Activated effector memory CD4-positive, alpha-beta T cell treated with anti-CD3 and anti-CD28 coated beads, Interleukin-2, amount 50 U/mL, for 16 hours (primary cell): ENCODE results near the gene TRAPPC4.
"Not testable (repeated sequence)": the region's sequence is repeated elsewhere in the genome, so short reads cannot be mapped to it uniquely, and the experiment has no call there.

Experiments used
- DNase-seq: peaks from one replicate; pipeline ENCODE4 v3.0.0-alpha.2; 2020

TRAPPC4 gene

DNA sequence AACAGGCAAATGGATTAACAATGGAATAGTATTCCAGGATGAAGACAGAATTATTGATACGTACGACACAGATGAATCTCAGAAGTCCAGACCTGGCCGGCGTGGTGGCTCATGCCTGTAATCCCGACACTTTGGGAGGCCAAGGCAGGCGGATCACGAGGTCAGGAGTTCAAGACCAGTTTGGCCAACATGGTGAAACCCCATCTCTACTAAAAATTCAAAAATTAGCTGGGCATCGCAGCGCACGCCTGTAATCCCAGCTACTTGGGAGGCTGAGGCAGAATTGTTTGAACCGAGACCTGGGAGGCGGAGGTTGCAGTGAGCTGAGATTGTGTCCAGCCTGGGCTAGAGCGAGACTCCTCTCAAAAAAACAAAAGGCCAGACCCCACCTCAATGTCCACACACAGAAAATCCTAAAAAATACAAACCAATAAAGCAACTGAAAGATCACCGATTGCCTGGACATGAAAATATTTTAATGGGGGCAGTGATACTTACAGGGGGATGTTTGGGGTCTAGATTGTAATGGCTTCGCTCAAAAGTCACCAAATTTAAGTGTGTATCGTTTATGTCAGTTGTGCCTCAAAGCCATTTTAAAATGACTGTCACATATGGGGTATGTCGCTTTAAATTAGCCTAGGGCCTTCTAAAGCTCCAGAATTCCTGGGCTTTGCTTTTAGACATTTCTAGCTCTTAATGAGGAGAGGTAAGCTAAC, 4.2 kb upstream of the TRAPPC4 start:
- DNase-seq: no peak

DNA sequence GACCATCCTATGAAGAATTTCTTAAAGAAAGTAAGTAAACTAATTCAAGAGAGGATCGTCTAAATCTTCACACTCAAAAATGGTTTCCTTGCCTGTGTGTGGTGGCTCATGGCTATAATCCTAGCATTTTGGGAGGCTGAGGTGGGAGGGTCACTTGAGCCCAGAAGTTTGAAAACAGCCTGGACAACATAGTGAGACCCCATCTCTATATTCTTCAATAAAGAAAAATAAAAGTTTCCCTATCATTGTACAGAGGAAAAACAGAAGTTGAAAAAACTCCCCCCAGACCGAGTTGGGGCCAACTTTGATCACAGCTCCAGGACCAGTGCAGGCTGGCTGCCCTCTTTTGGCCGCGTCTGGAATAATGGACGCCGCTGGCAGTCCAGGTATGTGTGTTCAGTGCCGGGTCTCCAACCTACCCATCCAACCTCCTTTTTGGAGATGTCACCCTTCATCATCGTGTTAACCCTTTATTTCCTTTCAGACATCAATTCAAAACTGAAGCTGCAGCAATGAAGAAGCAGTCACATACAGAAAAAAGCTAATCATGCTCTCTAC, 3.4 kb upstream of the TRAPPC4 start:
- DNase-seq: no peak

DNA sequence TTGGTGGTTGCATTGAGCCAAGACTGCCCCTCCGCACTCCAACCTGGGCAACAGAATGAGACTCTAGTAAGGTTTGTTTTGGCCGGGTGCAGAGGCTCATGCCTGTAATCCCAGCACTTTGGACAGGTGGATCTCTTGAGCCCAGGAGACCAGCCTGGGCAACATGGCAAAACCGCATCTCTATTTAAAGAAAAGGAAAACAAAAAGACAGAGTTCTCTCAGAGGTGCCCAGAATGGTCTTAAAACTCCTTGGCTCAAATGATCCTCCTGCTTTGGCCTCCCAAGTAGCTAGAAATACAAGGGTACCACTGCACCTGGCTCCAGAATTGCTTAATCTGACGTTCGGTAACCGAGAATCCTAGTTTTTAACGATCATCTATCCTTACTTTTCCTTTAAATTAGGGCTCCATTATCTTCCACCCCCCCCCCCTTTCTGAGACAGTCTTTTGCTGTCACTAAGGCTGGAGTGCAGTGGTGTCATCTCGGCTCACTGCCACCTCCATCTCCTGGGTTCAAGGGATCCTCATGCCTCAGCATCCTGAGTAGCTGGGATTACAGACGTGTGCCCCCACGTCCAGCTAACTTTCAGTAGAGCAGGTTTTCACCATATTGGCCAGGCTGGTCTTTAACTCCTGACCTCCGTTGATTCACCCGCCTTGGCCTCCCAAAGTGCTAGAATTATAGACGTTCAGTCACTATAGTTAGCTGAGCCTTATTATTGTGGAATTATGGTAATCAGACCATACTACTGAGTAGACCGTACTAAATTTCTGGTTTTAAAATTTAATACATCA, 2.2 kb upstream of the TRAPPC4 start:
- no peak for DNase-seq

DNA sequence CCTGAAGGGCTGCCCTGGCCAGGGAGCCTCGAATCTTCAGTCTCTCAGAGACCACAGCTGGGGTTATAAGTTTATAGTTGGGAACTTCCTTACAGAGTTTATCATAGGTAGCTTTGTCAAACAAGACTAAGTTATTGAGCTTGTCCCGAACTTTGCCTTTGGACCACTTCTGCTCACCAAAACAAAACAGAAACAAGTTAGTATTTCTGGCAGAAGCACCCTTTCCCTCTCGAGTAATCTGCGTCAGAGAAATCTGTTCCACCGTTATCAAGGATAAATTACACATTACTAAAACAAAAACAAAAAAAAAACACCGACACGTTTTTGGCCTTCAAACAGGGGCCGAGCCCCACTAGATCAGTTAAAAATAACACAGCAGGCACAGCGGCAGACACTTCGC, 1.2 kb upstream of the TRAPPC4 start:
- DNase-seq: not testable (repeated sequence)

DNA sequence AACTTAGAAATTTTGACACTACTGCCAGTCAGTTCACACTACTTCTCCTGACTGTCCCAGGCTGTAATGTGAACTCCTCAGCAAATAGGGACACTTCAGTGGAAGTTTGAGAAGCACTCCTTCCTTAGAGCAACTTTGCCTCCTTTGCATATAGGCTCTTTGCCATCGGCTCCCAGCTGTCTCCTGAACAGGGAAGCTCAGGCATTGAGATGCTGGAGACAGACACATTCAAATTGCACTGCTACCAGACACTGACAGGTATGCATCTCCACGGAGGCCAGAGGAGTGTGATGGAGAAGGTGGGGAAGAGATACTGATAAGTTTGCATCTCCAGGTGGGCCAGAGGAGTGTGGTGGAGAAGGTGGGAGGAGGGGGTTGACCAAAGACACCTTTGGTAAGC, 1.4 kb downstream of the TRAPPC4 start:
- no peak for DNase-seq

DNA sequence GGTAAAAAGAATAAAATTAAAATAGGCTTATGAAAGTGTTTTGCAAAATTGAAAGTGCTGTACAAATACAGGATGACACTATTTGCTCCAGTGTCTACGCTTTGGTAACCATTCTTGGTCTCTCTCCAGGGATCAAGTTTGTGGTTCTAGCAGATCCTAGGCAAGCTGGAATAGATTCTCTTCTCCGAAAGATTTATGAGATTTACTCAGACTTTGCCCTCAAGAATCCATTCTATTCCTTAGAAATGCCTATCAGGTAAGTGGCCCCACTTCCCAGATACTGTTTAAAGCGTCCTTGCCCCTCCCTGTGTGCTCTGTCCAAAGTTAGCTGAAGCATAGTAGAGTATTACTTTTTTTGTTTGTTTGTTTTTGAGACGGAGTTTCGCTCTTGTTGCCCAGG, 3.1 kb downstream of the TRAPPC4 start:
- DNase-seq: no peak

DNA sequence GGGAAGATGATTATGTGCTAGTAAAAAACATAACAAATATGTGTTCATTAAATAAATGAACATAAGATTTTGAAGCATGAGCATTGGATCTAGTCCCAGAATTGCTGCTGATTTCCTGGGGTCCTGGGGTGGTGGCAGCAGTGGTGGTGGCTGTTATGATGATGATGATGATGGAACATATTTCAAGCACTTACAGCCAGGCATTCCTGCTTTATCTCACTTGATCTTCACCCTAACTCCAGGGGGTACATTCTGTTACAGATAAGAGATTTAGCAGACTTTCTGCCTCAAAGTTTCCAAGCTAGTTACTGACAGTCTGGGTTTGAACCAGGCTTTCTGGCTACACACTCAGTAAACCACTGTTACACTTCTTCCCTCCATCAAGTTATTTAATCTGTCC, 5.2 kb downstream of the TRAPPC4 start:
- DNase-seq: no peak

DNA sequence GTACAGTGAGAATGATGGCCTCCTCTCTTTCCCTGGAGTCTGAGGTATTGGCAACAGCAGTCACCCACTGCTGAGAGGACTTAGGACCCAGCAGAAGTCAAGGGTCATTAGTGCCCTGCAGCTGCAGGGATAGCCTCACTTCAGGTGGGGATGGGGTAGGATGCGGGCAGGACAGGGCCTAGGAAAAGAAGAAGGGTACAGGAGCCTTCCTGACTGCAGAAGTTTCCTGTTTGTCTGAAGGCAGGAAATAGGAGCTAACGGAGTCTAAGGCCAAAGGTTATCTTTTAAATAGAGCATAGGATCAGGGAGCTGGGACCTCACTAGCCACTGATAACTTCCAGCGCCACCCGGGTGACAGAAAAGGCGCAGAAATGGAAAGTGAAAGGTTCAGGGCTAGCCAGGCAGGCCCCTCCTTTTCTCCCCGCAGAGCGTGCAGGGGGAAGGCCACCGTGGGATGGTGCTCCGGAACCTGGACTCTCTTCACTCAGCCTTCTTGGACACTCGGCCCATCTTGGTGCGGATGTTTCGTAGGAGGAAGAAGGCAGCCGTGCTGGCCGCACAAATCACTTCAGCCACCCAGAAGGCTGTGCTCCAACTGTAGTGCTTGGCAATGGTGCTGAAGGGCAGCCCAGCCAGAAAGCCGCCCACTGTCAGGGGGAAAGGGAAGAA, 6.0 kb downstream of the TRAPPC4 start:
- no peak for DNase-seq

DNA sequence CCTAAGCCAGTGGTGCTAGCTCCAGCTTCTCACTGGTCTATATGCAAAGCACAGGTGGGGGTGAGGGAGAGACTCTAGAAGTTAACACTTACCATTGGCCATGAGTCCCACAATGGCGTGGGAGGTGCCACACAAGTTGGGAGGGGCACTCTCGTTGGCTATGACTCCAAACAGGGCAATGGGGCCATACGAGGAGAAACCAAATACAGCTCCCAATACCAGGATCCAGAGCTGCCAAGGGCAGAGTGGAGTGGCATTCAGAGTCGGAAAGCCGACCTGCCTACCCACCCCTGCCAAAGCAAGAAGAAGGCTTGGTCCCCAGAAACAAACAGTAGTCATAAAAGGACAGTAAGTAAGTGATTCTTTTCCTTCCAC, 6.5 kb downstream of the TRAPPC4 start:
- no peak for DNase-seq

DNA sequence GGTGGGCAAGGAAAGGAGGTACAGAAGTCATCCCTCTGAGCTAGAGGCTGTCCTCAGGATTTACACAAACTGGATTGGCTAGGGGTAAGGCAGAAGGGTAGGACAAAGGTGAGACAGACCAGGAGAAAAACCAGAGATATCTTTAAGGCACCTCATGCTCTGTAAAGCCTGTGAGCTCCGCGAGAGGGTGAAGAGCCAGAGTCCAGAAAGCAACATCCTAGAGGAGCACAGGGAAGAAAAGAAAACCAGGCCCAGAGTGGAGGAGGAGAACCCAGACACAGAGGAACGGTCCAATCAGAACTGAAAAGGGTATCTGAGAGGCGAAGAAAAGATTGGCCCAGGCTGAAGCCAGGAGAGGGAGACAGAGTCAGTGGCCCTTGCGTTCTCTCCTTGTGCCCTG, 7.0 kb downstream of the TRAPPC4 start:
- no peak for DNase-seq

DNA sequence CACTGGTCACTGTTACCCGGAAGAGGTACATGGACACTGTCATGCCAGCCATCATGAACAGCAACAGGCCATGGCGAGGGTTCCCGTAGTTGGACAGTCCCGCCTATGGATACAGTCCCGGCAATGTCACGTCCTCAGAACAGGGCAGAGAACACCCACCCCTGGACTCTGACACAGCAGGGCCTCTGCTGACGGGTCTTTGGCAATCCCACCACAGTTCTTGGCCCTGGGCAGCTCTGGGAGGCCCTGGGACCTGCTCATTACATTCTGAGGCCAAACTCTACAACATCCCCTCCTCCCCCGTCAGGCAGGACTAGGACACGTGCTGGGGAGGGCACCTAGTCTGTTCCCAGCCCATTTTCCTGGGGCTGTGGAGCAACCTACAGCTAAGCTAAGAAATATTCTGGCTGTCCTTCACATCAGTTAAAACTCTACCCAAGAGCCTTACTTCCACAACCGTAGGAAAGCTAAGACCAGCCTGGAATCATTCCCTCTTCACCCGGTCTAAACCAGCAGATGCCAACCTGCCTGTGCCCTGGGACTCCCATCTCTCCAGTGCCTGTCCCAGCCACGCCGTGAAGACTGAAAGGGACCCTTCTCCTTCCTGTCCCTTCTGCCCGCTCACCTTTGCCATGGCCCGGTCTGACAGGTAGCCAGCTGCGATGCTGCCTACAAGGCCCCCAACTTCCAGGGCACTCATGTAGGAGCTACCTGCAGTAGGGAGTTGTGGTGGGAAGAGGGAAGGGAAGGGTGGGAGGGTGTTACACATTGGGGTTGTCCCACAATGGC, 7.6 kb downstream of the TRAPPC4 start:
- DNase-seq: no peak

DNA sequence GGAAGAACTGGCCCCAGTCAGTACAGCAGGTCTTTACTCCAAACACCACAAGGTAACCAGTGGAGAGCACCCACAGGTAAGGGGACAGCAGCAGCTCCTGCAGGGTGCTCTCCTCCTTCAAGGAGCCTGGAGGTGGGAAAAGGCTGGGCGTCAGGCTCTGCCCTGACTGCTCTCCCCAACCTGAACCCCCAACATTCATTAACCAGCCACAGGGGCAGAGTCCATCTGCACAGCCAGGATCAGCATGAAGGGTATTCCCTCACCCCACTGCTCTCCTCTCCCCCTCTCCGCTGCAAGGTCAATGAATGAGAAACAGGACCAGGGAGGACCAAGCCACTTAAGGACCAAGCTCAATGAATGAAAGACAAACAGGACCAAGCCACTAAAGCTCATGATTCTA, 8.4 kb downstream of the TRAPPC4 start:
- no peak for DNase-seq

DNA sequence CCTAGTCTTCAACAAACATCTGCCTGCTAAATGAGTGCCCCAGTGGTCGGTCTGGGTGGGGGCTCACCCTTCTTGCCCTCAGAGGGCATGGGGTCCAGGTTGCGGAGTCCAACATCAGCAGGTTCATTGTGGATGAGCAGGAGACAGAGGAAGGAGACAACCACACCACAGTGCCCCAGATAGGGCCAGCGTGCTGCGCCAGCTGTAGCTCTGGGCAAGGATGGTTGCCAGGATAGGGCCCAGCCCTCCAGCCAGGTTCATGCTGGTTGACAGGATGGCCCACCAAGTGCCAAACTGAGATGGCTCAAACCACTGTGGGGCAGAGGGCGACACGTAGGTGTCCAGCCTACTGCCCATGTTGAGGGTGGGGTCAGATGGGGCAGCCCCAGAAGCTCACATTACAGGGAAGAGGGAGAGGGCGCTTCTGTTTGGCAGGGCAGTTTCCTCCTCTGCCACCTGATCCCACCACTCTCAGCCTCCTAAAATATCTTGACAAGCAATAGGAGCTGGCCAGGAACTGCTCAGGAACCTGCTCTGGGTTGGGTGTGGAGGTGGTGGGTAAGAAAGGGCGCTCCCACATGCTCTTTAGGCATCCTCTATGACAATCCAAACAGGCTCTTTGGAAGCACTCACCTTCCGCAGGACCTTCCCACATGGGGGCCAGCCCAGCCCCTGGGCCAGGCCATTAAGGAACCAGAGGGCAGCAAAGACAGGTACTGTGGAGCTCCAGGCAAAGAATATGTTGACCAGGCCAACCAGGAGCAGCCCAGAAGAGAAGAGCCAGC, 9.2 kb downstream of the TRAPPC4 start:
- DNase-seq: no peak

DNA sequence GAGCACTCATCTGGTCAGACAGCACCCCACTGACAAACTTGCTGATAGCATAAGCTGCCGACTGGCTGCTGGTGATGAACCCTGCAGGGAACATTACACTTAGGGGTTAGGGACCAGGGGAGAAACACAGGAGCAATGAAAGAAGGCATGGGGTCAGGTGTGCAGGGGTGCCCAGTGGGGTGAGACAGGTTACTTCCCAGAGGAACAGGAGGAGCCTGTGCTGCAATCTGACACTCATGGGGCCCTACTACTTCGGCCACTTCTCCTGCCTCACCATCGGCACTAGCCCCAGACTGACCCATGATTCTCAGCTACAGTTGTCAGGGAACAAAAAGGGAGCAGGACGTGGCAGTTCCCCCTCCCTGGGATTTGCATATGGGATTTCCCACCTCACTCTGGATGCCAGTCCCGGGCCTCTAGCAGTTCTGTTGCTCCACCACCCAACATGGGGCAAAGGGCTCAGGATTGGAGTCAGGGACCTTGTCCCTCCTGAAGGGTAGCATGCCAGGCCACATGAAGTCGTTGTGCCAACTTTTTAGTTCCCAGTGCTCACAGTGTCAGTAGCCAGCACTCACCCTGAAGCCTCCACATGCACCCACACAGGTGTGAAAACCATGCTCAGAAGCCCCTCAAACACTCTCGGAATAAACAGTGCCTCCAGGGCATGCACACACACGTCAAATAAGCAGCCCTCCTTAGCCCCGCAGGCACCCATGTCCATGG, 9.9 kb downstream of the TRAPPC4 start:
- no peak for DNase-seq

DNA sequence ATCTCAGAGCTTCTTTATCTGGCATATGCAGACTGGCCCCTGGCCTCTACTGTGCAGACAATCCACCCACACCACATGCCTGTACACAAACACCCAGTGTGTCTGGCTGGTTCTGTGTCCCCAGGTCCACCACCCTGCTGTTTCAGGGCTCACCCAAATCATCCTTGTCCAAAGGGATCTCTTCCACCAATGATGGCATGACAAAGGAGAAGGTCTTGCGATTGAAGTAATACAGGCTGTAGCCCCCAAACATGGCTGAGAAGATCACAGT, 10.4 kb downstream of the TRAPPC4 start:
- DNase-seq: no peak

DNA sequence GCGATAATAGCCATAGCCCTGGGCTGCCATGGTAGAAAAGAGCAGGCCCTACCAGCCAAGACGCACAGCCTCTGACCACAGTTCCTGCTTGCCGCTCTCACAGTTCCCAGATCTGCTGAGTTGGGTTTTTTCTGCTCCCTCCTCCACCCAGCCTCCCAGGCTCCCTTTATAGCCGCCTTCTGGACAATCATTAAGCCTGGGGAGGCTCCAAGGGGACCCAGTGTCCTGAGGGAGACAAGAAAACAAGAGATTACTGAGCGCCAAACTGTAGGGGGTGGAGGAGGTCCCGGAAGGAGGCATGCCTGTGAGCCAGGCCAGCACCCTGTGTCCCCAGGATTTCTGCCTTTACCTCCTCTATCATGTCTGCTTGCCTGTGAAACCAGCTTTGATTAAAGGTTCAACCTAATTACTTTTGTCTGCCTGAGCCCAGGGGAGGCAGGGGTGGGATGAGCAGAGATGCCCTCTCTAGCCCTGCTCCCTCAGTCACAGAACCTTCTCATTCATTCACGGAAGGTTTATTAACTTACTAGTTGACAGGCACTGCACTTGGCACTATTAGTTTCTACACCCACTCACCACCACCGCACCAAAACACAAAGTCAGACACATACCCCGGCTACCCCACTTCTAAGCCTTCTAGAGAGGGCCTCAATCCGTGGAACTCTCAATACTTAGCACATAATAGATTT, 10.9 kb downstream of the TRAPPC4 start:
- DNase-seq: peak; percentile 83

DNA sequence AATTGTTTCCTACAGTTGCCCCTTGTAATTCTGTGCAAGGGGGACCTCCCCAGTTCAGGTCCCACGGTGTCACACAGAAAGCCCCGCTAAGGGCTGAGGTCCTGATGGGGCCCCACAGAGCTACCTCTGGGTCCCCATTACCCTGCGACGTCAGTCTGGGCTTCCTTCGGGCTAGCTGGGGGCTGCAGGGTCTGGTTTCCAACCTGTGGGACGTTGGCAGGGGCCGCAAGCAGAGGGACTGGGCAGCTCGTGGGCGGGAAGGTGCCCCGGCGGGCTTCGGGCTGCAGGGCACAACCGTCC, 11.4 kb downstream of the TRAPPC4 start:
- DNase-seq: no peak

DNA sequence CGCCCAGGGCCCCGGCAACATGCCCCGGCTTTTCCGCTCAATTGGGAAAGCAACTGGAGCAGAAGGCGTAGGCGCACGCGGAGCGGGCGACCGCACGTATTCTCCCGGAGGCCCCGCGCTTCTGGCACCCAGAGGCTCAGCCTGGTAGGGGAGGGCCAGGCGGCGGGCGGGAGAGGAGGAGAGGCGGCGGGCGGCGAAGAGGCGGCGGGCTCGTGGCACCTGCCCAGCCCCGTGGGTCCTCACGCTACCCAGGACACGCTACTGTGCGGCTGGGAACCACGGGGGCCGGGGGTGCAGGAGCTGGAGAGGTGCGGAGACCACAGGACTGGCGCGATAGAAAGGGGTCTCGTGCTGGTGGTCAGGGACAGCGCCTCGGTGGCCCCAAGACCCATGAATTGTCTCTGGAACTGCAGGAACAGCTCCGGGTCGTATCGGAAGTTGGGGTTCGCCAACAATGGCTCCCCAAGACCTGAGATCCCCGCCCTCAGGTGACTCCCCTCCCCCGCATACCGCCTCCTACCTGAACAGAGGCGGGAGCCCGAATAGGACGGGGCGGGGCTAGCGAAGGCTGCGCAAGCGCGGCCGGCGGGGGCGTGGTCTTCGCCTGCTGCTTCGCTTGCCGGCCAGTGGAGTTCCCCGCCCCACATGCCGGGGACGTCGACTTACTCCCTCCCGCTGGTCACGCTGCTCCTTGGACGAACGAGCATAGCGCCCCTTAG, 11.9 kb downstream of the TRAPPC4 start, which contains the start of gene SLC37A4:
Gene SLC37A4, minus strand, starts transcription at position 549 of the 719 bp plus-strand sequence.
- DNase-seq: peak; percentile 100

DNA sequence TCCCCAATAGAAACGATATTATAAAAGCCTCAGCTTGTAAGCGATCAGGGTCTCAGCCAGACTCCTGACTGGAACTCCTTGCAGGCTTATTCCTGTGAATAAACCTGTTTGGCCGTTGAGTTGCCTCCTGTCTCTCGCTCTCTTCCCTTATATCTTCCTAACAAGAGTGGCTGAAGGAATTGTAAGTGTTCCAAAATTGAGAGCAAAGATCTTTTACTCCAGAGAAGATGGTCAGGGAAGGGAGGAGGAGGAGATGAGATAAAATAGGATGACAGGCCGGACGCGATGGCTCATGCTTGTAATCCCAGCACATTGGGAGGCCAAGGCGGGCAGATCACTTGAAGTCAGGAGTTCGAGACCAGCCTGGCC, 13.3 kb downstream of the TRAPPC4 start:
- DNase-seq: no peak

DNA sequence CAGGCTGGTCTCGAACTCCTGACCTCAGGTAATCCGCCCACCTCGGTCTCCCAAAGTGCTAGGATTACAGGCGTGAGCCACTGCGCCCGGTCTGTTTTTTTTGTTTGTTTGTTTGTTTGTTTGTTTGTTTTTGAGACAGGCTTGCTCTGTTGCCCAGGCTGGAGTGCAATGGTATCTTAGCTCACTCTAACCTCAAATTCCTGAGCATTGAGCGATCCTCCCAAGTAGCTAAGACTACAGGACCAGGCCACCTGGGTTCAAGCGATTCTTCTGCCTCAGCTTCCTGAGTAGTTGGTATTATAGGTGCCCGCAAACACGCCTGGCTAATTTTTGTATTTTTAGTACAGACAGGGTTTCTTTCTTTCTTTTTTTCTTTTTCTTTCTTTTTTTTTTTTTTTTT, 14.9 kb downstream of the TRAPPC4 start:
- DNase-seq: not testable (repeated sequence)

DNA sequence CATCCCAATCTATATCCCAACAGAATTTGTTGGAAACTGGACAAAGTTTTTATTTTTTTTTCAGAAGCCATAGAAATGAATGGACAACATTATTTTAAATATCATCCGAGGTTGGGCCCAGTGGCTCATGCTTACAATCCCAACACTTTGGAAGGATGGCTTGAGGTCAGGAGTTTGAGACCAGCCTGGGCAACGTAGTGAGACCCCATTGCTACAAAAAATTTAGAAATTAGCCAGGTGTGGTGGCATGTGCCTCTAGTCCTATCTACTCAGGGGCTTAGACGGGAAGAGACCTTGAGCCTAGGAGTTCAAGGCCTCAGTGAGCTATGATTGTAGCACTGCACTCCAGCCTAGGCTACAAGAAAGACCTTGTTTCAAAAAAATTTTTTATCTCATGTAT, 16.2 kb downstream of the TRAPPC4 start:
- no peak for DNase-seq
